ENCODE data around the gene AQP1. TPM values are rescaled to one million over a fixed set of nuclear protein-coding genes. Genes with fewer than 3 reads are reported as not detected.
A peak's percentile ranks its signal among the peaks of the same experiment; 100 is the strongest.

The AQP1 gene
- total RNA-seq, 1 donor from 2014 or later: 155 TPM

GRCh38 chr7:30965883-30966282 is 54.2 kb downstream of the AQP1 start:
- intact Hi-C loops (cut with DNase I): no loop called here

GRCh38 chr7:30968294-30968693 is 56.6 kb downstream of the AQP1 start:
- intact Hi-C loops (cut with DNase I): no loop called here
- DNase-seq (ENCODE audit: low spot score): no peak

More at GRCh38 chr7:30965883-30966282, 54.2 kb downstream of the AQP1 start:
- no peak for DNase-seq (ENCODE audit: low spot score)

- intact Hi-C loops (cut with DNase I): no loop called here
- no peak for DNase-seq (ENCODE audit: low spot score)
These were observed 57.3 kb downstream of the AQP1 start for GRCh38 chr7:30968747-30969603.

GRCh38 chr7:30969604-30969970 is 57.9 kb downstream of the AQP1 start:
- intact Hi-C loops (cut with DNase I): no loop called here
- DNase-seq (ENCODE audit: low spot score): no peak

- intact Hi-C loops (cut with DNase I): no loop called here
- no peak for DNase-seq (ENCODE audit: low spot score)
These were observed 58.4 kb downstream of the AQP1 start for GRCh38 chr7:30970074-30970473.

- peak; percentile 60 for DNase-seq (ENCODE audit: low spot score)
- intact Hi-C loops (cut with DNase I): no loop called here
These were observed 59.0 kb downstream of the AQP1 start for GRCh38 chr7:30970594-30971094.

GRCh38 chr7:30971440-30971839 is 59.8 kb downstream of the AQP1 start:
- peak; percentile 44 for DNase-seq (ENCODE audit: low spot score)
- intact Hi-C loops (cut with DNase I): no loop called here

- intact Hi-C loops (cut with DNase I): no loop called here
- DNase-seq (ENCODE audit: low spot score): peak; percentile 47
These were observed 60.3 kb downstream of the AQP1 start for GRCh38 chr7:30971840-30972563.

- no peak for DNase-seq (ENCODE audit: low spot score)
- intact Hi-C loops (cut with DNase I): no loop called here
These were observed 61.6 kb downstream of the AQP1 start for GRCh38 chr7:30973292-30973691.

- DNase-seq (ENCODE audit: low spot score): peak; percentile 61
These were observed 62.3 kb downstream of the AQP1 start for GRCh38 chr7:30973791-30974604.

GRCh38 chr7:30974605-30975255 is 63.1 kb downstream of the AQP1 start:
- intact Hi-C loops (cut with DNase I): loop anchor here (2.0 to 5.0 kb wide), 3 partner anchors 37 to 232 kb away; no protein-coding TSS in a partner anchor
- DNase-seq (ENCODE audit: low spot score): peak; percentile 74

More at GRCh38 chr7:30973791-30974604, 62.3 kb downstream of the AQP1 start:
- intact Hi-C loops (cut with DNase I): loop anchor here (2.0 kb wide), 1 partner anchor 173 kb away; no protein-coding TSS in a partner anchor

Other genes starting within 250 kb of the AQP1 start
- 0.57 TPM for gene CRHR2, start 229.4 kb upstream of the AQP1 start, total RNA-seq
- 17.3 TPM for gene INMT, start 159.7 kb upstream of the AQP1 start, total RNA-seq
- gene MINDY4, start 140.4 kb upstream of the AQP1 start, total RNA-seq: 2.1 TPM
- not detected for gene GHRHR, start 52.1 kb downstream of the AQP1 start, total RNA-seq
- 1.4 TPM for gene ADCYAP1R1, start 140.5 kb downstream of the AQP1 start, total RNA-seq